ENCODE measurements around the gene CIDEC. TPM values are rescaled to one million over a fixed set of nuclear protein-coding genes. Genes with fewer than 3 reads are reported as not detected.
A peak's percentile ranks its signal among the peaks of the same experiment; 100 is the strongest.

CIDEC gene
- total and polyA plus RNA-seq, 2 of the 13 experiments (the other 11 are each of a cell fraction or from before 2014, with no cell fraction given) = 2.5 to 10.4 TPM

DNA sequence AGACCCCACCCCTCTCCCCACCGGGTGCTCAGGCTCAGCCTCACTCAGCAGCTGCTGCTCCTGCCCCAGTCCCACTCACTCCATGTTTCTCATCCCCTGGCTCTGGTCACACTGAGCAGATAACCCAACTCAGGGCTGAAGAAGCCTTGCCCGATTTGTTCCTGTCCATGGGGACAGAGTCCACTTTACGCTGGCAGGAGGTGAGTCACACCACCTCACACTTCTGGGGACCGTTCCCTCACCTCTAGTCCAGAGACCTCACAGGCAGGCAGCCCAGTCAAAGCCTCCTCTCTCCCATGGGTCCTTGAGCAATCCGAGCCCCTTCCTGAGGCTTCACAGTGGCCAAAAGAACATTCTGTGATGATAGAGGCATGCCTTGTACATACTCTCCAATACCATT lies 1.4 kb downstream of the CIDEC start (continued):
- no peak for TF ChIP-seq ZNF407 (CRISPR knock-in tag; IDR thresholded peaks at IDR 0.05; ENCODE audit: not compliant biosample characterization)
- no peak for TF ChIP-seq MIER2 (CRISPR knock-in tag; IDR thresholded peaks at IDR 0.05)
- no peak for TF ChIP-seq PCBP2 (optimal IDR thresholded peaks at IDR 0.05; ENCODE audit: low read depth, low read length, poor library complexity, severe bottlenecking)
- TF ChIP-seq, protein P1, sequence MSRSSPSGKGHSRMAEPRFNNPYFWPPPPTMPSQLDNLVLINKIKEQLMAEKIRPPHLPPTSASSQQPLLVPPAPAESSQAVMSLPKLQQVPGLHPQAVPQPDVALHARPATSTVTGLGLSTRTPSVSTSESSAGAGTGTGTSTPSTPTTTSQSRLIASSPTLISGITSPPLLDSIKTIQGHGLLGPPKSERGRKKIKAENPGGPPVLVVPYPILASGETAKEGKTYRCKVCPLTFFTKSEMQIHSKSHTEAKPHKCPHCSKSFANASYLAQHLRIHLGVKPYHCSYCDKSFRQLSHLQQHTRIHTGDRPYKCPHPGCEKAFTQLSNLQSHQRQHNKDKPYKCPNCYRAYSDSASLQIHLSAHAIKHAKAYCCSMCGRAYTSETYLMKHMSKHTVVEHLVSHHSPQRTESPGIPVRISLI (CRISPR knock-in tag; IDR thresholded peaks at IDR 0.05; ENCODE audit: borderline replicate concordance) = peak; percentile 20; the same call in 1 of the 2 replicates
- TF ChIP-seq REXO4 (CRISPR knock-in tag; IDR thresholded peaks at IDR 0.05; ENCODE audit: borderline replicate concordance) = no peak
- TF ChIP-seq ZNF619 (CRISPR knock-in tag; IDR thresholded peaks at IDR 0.05) = no peak
- TF ChIP-seq ZNF512 (CRISPR knock-in tag; IDR thresholded peaks at IDR 0.05) = no peak
- TF ChIP-seq STAG1 (CRISPR knock-in tag; IDR thresholded peaks at IDR 0.05) = peak; percentile 24; the same call in 1 of the 2 replicates
- TF ChIP-seq ARID2 (CRISPR knock-in tag; IDR thresholded peaks at IDR 0.05; ENCODE audit: borderline replicate concordance) = no peak
- no peak for TF ChIP-seq ZBTB42 (CRISPR knock-in tag; IDR thresholded peaks at IDR 0.05)
- no peak for TF ChIP-seq ZNF326 (CRISPR knock-in tag; IDR thresholded peaks at IDR 0.05; ENCODE audit: borderline replicate concordance)
- TF ChIP-seq ZNF335 (CRISPR knock-in tag; IDR thresholded peaks at IDR 0.05) = peak; percentile 68; the same call in 1 of the 2 replicates
- no peak for TF ChIP-seq STAT5B (CRISPR knock-in tag; IDR thresholded peaks at IDR 0.05)
- TF ChIP-seq ZMYM2 (CRISPR knock-in tag; IDR thresholded peaks at IDR 0.05) = no peak
- TF ChIP-seq, protein P2, sequence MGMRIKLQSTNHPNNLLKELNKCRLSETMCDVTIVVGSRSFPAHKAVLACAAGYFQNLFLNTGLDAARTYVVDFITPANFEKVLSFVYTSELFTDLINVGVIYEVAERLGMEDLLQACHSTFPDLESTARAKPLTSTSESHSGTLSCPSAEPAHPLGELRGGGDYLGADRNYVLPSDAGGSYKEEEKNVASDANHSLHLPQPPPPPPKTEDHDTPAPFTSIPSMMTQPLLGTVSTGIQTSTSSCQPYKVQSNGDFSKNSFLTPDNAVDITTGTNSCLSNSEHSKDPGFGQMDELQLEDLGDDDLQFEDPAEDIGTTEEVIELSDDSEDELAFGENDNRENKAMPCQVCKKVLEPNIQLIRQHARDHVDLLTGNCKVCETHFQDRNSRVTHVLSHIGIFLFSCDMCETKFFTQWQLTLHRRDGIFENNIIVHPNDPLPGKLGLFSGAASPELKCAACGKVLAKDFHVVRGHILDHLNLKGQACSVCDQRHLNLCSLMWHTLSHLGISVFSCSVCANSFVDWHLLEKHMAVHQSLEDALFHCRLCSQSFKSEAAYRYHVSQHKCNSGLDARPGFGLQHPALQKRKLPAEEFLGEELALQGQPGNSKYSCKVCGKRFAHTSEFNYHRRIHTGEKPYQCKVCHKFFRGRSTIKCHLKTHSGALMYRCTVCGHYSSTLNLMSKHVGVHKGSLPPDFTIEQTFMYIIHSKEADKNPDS (CRISPR knock-in tag; IDR thresholded peaks at IDR 0.05) = no peak
- TF ChIP-seq HMG20A (CRISPR knock-in tag; IDR thresholded peaks at IDR 0.05; ENCODE audit: borderline replicate concordance) = peak; percentile 65; the same call in 1 of the 2 replicates

All from HepG2 (cell line).